Stimulated activated CD4-positive, alpha-beta T cell treated with anti-CD3 and anti-CD28 coated beads, Interleukin-4, amount 100 ng/mL, for 48 hours (primary cell): ENCODE measurements around the gene PDGFB.

ENCODE experiments used
- DNase-seq, 2 donors: peaks; one replicate each; pipeline ENCODE4 v3.0.0-alpha.2; 2020; ENCODE audit warnings: low read depth in 2 of 2

PDGFB gene

DNA sequence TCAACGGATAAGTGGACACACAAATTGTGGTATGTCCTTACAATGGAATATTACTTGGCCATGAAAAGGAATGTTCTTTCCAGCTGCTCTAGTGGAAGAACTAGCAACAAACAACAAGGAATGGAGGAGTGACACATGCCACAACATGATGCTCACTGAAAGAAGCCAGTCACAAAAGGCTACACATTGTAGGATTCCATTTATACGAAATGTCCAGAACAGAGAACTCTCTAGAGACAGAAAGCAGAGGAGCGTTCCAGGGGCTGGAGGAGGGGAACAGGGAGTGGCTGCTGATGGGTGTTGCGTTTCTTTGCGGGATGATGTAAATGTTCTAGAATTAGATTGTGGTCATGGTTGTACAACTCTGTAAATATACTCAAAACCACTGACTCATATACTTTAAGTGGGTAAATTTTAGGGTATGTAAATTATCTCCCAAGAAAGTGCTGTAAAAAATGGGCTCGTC is 32.4 kb upstream of the PDGFB start:
- DNase-seq = no peak

DNA sequence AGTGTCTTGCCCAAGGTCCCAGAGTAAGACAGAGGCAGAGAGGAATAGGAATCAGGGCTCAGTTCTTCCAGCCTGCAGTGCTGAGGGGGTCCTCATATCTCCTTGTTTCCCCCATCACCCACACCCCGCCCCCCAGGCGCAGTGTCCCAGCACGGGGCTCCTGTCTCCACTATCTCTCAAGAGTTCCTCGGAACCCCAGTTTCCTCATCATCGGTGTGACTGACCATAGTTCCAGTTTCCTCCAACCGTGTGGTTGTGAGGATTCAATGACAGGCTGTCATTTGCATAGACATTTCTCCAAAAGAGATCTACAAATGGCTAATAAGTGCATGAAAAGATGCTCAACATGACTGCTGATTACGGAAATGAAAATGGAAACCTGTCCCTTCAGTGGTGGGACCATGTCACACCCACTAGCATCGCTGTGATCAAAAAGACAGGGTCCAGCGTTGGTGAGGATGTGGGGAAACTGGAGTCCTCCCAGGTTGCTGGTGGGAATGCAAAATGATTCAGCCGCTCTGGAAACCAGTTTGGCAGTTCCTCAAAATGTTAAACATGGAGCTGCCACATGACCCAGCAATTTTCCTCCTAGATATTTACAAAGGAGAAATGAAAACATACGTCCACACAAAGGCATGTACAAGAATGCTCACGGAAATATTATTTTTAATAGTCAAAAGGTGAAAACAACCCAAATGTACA is 31.8 kb upstream of the PDGFB start:
- no peak for DNase-seq

DNA sequence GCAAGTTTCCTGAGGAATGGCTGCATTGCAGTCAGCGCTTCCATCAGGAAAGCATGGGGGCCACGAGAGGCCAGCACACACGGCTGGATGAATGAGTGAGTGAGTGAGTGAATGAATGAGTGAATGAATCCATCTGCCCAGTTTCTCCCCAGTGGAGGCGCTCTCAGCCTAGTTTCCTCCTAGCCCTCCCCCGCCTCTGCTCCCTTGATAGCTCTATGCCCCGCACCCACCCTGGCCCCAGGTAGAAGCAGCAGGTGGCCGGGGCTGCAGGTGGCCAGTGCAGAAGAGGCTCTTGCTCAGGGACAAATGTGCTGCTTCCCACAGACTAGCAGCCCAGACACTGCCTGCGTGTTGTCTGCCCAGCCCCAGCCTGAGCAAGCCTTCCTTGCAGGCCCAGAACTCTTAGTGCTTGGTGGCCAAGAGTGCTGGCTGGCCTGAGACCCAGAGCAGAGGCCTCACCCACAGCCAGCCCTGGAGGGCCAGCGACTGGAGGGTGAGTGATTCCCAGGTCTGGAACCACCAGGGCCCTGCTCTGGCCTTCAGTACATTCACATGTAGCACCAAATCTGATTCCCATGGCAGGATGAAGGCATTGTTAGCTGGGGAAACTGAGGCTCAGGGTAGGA is 31.1 kb upstream of the PDGFB start:
- no peak for DNase-seq

DNA sequence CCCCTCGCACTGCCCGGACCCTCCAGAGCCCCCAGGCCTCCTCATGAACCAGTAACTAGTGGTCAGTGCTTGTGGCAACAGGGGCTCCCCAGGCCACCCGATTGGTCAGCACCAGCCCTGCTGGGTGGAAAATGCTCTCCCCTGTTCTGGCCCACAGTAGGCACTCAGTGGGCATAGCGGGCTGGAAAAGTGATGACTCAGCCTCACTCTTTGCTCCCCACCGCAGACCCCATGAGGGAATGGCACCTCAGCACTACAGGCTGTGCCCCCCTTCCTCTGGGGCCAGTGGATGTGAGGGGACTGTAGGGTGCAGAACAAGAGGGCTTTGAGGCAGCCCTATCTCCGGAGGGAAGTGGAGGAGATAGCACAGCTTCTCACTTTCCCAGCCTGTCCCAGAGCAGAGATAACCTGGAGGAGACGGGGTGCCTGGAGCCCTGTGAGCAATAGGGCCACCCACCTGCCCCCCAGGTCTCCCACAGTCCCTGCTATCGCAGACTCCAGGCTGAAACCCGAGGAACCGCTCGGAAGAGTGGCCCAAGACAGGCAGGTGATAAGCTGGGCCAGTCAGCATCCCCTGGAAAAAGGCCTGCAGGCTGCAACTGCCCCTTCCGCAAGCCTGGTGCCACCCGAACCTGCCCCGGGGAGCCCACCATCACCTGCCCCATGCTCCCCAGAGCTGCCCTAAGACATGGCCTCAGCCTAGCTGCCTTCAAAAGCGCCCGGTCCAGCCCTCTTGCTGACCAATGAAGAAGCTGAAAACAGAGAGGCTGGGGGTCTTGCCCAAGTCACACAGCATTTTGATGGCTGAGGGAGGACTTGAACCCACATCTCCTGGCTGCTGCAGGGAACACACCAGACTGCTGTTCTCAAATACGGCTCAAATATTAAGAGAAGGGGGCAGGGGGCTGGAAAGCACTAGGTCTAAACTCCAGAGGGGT is 29.4 kb upstream of the PDGFB start:
- no peak for DNase-seq

DNA sequence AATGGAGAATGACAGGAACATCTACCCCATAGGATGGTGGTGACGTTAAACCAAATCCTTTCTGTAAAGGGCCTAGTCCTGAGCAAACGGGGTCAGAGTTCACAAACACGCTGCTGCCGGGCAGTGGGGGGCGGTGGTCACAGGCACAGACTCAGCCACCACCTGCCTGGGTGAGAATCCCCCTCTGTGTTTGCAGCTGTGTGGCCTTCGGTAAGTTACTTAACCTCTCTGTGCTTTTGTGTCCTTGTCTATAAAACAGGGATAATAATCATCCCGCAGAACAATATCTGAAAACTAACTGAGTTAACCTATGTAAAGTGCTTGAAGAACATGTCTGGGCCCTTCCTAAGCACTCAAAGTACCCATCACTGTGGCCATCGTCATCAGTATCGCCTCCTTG is 26.0 kb upstream of the PDGFB start:
- DNase-seq = no peak

DNA sequence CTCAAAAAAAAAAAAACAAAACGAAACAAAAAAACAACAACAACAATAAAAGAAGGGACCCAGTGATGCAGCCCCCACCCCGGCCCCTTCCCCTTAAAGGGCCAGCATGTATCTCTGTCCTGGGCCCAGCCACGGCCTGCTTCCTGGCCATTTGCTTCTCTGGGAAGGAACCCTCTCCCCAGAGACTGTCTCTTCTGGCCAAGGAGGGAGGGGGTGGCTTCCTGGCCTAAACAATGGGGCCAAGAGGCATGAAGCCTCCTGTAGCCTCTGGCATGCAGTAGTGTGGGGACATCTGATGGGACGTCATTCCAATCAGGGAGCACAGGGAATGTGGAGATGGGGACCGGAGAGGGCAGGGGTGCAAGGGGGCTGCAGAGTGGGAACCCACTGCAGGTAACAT is 25.5 kb upstream of the PDGFB start:
- no peak for DNase-seq

DNA sequence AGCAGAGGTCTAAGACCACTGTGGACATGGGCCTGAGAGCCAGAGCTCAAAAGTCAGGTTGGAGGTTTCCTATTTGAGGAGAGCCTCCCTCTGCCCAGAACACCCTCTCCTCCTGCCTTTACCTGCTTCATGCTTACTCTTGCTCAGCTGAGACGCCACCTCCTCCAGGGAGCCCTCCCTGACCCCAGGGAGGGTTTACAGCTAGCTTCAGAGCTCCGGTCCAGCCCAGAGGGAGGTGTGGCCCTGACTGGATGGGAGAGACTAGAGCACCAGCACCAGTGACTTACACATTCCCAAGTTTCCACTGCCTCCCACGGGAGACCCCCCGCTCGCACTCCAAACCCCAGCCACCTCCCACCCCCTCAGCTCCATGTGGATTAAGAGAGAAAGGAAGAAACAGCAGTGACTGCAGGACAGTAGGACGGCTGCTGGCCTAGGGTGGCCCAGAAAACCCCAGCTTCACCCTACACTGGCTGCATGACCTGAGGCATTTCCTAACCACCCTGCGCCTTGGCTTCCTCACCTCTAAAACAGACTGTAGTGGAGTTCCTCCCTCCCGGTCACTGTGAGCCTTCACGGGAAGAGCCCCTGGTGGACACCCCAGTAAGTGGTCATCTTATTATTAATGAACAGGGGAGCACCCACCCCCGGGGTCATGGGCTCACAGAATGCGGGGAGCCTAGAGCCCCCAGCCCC is 24.5 kb upstream of the PDGFB start:
- DNase-seq = no peak

DNA sequence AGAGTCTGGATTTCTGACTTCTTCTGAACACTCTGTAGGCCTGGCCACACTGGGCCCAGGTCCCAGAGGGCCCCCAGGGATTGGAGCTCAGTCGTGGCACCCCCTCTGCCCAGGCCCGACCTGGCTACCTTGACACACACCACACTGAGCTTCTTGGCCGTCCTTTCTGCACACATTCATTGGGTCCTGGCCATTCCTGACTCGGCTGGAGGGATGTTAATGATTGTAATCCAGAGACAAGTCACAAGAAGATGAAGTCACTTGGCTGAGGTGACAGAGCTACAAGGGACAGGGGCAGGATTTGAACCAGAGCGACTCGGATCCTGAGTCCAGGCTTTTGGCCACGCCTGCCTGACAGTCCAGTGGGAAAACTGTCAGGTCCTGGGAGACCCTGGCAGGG is 23.9 kb upstream of the PDGFB start:
- no peak for DNase-seq

DNA sequence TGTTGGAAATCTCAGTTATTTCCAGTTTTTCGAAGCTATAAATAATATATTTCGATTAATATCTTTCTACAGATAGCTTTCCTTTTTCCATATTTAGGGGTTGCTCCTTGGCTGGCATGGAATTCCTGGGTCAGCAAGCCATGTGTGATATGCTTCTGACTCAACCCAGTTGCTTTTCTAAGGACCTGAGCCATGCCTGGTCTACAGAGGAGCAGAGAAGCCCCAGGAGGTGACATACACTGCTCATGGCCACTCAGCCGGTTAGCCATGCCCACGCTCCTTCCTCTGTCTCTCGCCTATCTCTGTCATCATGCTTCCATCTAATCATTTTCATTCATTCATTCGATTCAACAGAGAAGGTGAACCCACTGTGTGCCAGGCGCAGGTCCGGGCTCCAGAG is 23.2 kb upstream of the PDGFB start:
- no peak for DNase-seq

DNA sequence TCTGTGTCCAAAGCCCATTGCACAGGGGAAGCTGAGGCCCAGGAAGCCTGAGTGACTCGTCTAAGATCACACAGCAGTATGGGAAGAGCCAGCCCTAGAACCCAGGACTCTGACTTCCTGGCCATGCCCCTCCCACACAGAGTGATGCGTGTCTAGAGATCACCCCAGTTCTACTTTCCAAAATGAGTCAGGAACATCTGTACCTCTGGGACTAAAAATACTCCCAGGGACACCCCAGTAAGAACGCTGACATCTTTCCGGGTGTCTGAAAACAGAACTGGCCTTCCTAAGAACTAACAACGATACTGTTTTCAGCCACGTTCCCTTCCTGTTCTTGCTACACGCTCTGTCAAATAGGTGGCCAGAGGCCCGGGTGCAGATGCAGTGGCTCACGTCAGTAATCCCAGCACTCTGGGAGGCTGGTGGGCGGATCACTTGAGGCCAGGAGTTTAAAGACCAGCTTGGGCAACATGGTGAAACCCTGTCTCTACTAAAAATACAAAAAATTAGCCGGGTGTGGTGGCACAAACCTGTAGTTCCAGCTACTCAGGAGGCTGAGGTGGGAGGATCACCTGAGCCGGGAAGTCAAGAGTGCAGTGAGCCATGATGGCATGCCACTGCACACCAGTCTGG is 21.7 kb upstream of the PDGFB start:
- peak; percentile 37 to 57 for DNase-seq

DNA sequence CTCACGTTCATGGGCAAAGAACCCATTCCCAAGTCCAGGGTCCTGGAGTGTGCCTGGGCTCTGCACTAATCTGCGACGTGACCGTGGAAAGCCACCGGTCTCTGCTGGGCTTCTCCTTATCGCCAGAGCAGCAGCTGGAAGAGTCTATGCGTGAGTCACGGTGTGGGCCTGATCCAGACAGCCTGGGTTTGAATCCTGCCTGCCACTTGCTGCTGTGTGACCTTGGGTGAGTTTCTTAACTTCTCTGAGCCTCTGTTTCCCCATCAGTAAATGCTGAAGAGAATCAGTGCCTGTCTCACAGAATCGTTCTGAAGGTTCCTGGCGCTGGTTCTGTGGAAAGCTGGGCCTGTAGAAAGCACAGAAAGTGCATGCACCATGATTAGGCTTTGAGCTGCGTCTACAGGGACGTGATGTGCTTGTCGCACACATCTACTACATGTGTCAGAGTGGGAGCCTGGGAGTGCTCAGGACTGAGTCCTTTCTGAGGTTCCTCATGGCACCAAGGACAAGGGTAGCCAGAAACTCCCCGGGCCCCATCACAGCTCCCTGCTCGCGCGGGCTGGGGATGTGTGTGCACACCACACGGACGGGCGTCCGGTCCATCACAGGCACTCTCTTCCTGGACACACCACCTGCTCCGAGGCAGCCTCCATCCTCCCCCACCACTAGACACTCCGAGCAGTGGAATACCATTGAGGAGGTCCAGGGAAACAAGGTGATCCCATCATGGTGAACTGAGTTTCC is 20.5 kb upstream of the PDGFB start:
- DNase-seq = no peak

DNA sequence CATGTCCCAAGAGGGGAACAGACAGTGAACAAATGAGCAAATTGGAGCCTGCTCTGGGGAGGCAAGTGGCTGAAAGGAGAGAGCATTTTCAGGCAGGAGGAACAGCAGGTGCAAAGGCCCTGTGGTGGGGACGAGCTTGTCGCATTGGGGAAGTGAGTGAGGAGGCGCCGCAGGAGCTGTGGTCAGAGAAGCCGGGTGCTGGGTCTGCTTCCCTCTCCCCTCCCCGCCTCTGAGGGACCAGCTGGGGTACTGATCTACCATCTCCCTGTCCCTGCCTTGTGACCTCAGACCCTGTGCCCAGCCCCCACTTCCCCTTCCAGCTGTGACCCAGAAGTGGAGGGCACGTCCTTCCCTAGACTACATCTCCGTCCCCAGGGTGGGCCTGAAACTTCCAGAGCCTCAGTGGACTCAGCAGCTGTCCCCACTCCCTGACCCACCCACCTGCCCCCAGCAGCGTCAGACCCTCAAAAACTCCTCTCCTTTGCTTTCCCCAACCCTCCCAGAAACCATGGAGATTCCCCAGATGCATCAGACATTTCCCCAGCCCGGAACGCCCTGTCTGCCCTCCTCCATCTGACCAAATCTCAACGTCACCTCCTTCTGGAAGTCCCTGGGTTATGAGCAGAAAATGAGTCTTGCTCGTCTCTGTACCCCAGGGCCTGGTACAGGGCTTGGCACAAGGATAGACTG is 19.7 kb upstream of the PDGFB start:
- no peak for DNase-seq

DNA sequence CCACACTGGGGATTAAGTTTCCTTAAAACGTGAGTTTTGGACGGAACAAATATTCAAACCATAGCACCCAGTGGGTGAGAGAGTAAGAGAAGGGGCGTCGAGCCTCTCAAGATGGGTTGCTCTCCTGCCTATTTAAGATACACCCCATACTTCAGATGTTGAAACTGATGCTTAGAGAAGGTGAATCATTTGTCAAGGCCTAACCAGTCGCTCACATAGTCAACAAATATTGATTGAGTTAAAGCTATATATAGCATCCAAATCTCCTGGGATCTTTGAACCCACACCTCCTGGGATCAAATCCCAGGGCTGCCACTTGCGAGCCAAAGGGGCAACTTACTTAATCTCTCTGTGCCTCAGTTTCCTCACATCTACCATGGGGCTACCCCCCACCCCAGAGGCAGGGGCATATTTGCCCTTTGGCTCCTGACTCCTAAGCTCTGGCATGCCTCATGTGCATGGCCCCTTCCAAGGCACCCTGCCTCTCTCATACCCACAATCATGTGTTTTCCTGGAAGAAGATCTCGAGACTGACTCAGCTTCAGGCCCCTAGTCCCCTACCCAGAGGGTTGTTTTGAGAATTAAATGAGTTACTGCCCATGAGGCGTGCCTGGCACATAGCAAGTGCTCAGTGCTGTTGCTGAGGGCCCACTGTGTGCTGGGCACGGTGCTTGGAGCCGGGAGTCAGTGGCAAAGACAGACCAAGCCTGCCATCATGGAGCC is 19.0 kb upstream of the PDGFB start:
- DNase-seq = no peak

DNA sequence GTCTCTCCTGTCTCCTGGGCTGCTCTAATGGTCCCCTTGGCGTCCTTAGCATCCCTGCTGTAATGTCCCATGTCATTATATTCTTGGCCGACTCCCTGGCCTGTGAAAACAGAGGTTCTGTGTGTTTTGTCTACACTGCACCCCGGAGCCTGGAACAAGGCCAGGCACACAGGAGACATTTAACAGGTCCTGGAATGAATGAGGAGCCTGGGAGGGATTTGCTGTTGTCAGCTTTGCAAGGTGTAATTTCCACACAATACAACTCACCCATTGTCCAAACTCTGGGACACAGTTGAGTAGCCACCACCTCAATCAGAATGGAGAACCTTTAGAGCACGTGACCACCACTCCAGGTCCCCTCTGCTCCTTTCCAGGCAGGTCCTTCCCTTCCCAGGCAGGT is 14.9 kb upstream of the PDGFB start:
- no peak for DNase-seq

DNA sequence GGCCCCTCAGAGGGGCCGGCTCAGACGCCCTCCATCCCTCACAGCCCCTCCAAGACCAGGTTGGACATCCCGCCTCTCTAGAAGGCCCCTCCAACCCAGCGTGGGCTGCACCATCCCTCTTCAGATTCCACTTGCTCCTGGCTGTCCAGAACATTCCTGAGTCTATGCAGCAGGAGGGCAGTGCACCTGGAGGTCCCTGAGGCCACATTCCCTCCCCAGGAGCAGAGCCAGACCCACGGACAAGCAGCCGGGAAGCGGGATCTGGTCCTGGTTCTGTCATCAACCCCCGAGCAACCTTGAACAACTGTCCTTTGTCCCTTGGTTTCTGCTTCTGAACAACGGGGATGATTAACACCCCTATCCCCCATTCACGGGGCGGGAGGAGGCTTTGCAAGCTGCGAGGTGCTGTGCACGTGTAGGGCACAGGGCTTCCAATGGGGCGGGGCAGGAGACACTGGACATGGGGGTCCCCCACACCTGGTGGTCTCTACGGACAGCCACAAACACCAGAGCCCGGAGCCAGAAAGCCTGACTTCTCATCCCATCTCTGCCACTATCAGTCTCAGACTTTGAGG is 13.2 kb upstream of the PDGFB start:
- no peak for DNase-seq

DNA sequence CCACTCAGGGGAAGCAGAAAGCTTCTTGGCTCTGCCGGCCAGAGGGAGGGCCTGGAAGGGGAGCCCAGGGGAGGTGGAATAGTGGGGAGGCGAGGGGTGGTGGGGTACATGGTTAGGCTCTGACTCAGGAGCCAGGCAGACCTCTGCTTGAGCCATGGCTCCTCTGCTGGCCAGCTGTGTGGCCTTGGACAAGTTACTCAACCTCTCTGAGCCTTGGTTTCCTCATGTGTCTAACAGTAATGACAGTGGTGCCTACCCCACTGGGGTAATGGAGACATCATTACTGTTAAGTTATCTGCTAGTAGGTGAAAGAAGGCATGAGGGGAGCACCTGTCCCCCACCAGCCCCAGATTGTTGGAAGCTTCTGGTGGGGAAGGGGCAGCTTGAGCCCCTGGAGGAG is 12.2 kb upstream of the PDGFB start:
- DNase-seq = no peak

DNA sequence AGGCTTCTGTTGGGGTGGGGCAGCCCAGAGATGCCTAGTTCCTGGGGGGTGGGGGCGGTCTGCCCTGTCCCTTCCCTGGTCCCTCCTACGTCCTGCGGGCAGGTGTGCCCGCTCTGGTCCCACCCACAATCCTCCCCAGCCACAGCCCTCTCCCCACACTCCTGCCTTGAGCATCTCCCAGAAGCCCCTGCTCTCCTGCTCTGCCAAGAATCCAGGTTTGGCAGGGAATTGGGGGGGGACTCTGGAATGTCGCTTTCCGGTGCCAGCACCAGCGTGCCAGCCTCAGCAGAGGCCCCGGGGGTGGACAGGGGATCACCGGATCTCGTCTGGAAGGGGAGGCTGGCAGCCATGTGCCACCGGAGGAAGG is 11.4 kb upstream of the PDGFB start:
- no peak for DNase-seq

DNA sequence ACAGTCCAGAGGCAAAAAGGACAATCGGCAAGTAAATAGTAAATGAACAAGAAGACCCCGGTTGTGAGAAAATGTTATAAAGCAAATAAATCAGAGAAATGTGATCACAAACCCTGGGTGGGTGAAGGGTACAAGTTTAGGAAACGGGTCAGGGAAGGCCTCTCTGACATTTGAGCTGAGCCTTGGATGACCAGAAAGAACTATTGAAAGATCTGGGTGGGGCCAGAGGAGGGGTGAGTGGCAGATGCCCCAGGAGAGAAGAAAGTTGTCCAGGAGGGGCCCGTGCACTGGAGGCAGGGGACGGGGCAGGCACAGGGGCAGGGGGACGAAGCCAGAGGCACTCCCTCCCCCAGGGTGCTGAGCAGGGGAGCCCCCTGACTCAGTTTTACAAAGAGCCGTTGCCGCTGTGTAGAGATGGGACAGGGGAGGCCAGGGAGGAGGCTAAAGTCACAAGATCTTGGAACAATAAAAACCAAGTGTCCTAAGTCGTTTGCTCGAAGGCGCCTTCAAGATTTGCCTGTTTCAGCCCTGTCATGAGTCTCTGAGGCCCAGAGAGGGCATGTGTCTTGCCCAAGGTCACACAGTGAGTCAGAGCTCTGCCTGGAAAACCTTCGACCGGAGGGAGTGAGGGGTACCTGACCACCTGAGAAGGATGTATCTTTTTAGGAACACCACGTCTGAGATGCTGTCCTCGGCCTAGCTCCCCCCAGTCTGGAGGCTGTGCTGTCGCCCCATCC is 10.8 kb upstream of the PDGFB start:
- DNase-seq = no peak
